Measurements from ENCODE around the gene IL4R. TPM values are rescaled to one million over a fixed set of nuclear protein-coding genes. Genes with fewer than 3 reads are reported as not detected.

Gene IL4R
- total RNA-seq, 1 experiment from 2014 or later, result 32.6 TPM

DNA sequence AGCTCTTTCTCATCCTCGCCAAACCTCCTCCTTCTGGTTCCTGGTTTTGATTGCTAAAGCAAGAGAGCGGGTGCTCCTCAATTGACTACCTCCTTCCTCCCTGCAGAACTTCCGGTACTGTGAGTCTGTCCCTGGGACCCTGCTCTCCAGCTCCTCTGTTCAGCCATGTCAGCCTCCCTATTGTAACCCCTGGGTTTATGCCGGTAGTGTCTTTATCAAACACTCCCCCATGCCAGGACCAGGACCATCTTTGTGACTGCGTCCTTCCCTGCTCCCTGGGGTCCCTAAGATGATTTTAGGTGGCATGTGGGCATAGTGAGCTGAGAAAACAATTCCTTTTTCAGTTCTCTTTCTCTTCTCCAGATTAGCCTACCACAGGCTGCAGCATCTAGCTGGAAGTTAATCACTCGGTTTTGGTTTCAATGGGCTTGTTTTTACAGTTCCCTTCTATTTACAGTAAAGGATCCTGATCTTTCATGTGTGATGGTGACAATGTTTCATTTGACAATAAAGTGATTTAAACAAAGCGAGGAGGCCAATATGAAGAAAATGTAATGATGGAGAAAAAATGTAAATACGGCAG lies 60.5 kb downstream of the IL4R start:
- TF ChIP-seq, protein P1, sequence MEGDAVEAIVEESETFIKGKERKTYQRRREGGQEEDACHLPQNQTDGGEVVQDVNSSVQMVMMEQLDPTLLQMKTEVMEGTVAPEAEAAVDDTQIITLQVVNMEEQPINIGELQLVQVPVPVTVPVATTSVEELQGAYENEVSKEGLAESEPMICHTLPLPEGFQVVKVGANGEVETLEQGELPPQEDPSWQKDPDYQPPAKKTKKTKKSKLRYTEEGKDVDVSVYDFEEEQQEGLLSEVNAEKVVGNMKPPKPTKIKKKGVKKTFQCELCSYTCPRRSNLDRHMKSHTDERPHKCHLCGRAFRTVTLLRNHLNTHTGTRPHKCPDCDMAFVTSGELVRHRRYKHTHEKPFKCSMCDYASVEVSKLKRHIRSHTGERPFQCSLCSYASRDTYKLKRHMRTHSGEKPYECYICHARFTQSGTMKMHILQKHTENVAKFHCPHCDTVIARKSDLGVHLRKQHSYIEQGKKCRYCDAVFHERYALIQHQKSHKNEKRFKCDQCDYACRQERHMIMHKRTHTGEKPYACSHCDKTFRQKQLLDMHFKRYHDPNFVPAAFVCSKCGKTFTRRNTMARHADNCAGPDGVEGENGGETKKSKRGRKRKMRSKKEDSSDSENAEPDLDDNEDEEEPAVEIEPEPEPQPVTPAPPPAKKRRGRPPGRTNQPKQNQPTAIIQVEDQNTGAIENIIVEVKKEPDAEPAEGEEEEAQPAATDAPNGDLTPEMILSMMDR (IDR thresholded peaks at IDR 0.05; ENCODE audit: insufficient read depth in 1 of 2, low read depth in 1 of 2, low read length in 1 of 2, severe bottlenecking in 1 of 2, unreplicated experiment in 1 of 2), result no peak
- no peaks in the 10 kb centered on the region for H3K36me3 Mint-ChIP-seq (ENCODE audit: insufficient read depth, unreplicated experiment)
- H3K9me3 Mint-ChIP-seq (ENCODE audit: unreplicated experiment), result peaks cover 9% of the 10 kb centered on the region
- Histone ChIP-seq H3K36me3 (ENCODE audit: control insufficient read depth, insufficient read depth, low read length) (no peaks in the 10 kb centered on the region), H3K4me3 (ENCODE audit: low read depth, low read length) (no peak overlapping the region), H3K4me1 (no peaks in the 10 kb centered on the region), H3K9me3 (no peaks in the 10 kb centered on the region), H3K27me3 (replicated peaks; ENCODE audit: control insufficient read depth, insufficient read depth, low read length) (no peaks in the 10 kb centered on the region)
- H3K27me3 Mint-ChIP-seq (ENCODE audit: insufficient read depth, unreplicated experiment), result no peaks in the 10 kb centered on the region
- POLR2A ChIA-PET, result no interaction called here
- BruUV-seq (replicated peaks), result no TSS peak
- no peak for DNase-seq
- H3K27ac Mint-ChIP-seq (ENCODE audit: unreplicated experiment), result no peak overlapping the region
- no peak overlapping the region for H3K4me3 Mint-ChIP-seq (ENCODE audit: unreplicated experiment)
- no peaks in the 10 kb centered on the region for H3K4me1 Mint-ChIP-seq (ENCODE audit: low read depth, unreplicated experiment)
- CTCF ChIA-PET, result interaction anchor here (1.2 to 1.8 kb wide), 3 partner anchors 76 to 195 kb away, joined by 4 to 7 read pairs (median 5); no protein-coding TSS in a partner anchor
- intact Hi-C loops (cut with micrococcal nuclease; ENCODE audit: unreplicated experiment), result no loop called here

DNA sequence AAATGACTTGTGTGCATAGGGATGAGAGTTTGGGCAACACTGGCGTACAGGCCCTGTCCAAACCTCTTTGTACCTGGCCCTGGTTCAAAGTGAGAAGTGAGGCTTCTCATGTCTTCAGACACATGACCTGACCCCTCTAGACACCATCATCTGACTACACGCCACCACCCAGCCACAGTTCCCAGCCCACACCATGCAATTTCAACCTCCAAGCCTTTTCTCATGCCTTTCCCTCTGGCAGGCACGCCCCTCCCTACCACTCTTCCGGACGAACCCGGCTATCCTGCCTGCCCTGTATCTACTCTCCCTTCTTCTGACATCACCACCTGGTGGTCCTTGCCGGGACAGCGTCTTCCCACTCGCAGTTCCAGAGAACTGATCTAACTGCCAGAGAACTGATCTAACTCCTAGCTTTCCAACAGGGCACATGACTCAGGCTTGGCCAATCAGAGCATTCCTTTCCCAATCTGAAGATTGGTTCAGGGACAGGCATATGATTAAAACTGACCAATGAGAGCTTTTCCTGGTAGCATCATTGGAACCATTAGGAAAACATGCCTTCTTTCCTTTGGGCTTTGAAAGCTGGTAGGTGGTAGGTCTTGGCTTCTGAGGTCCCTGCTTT lies 61.1 kb downstream of the IL4R start:
- peak; percentile 87 to 90 for DNase-seq
- Histone ChIP-seq H3K36me3 (ENCODE audit: control insufficient read depth, insufficient read depth, low read length) (no peaks in the 10 kb centered on the region), H3K9me3 (no peaks in the 10 kb centered on the region), H3K4me3 (ENCODE audit: low read depth, low read length) (no peak overlapping the region), H3K27me3 (replicated peaks; ENCODE audit: control insufficient read depth, insufficient read depth, low read length) (no peaks in the 10 kb centered on the region), H3K4me1 (no peaks in the 10 kb centered on the region)
- Mint-ChIP-seq H3K4me3 (ENCODE audit: unreplicated experiment) (no peak overlapping the region), H3K27ac (ENCODE audit: unreplicated experiment) (no peak overlapping the region), H3K36me3 (ENCODE audit: insufficient read depth, unreplicated experiment) (no peaks in the 10 kb centered on the region), H3K4me1 (ENCODE audit: low read depth, unreplicated experiment) (no peaks in the 10 kb centered on the region), H3K9me3 (ENCODE audit: unreplicated experiment) (peaks cover 8% of the 10 kb centered on the region), H3K27me3 (ENCODE audit: insufficient read depth, unreplicated experiment) (no peaks in the 10 kb centered on the region)
- ChIA-PET CTCF (interaction anchor here (0.7 to 1.8 kb wide), 7 partner anchors 9 to 195 kb away, joined by 3 to 7 read pairs (median 4); no protein-coding TSS in a partner anchor), POLR2A (interaction anchor here (0.5 to 0.7 kb wide), 2 partner anchors 150 to 175 kb away, joined by 3 to 4 read pairs; partner anchors contain the start of gene GTF3C1)
- TF ChIP-seq, protein P1 (IDR thresholded peaks at IDR 0.05; ENCODE audit: insufficient read depth in 1 of 2, low read depth in 1 of 2, low read length in 1 of 2, severe bottlenecking in 1 of 2, unreplicated experiment in 1 of 2), result peak; percentile 51 to 58
- intact Hi-C loops (cut with micrococcal nuclease; ENCODE audit: unreplicated experiment), result no loop called here
- no TSS peak for BruUV-seq (replicated peaks)

DNA sequence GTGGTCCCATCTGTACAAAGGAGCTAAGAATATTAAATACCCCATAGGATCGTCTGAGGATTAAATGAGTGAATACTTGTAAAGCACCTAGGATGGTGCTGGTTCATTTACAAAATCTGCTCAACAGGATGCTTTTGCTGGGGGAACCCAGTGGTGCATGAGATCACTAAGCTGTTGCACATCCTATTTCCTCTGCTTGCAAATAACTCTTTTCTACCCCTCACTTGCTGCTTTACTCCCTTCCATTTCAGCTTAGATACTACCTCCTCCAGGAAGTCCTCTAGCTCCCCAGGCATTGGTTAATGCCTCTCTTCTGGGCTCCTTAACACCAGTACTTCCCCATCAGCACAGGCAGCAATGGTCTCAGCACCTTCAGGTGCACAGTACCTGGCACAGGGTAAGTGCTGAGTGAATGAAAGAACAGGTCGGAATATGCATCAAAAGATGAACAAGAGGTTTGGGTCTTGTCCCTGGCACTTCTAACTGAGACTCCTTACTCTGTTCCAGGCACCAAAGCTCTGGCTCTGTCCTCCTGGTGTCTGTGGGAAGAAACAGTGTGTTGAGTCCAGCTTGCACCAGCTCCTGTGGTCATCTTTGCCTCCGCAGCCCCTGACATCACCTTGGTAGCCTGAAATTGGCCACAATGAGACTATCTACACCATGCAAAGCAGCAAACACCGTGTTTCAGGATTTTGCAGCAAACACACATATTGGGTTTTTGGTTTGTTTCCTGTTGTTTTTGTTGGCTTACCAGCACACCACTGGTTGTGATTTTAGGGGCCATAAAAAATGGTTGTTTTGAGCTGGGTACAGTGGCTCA lies 64.1 kb downstream of the IL4R start:
- Histone ChIP-seq H3K4me1 (no peaks in the 10 kb centered on the region), H3K36me3 (ENCODE audit: control insufficient read depth, insufficient read depth, low read length) (no peaks in the 10 kb centered on the region), H3K9me3 (no peaks in the 10 kb centered on the region), H3K27me3 (replicated peaks; ENCODE audit: control insufficient read depth, insufficient read depth, low read length) (no peaks in the 10 kb centered on the region), H3K4me3 (ENCODE audit: low read depth, low read length) (no peak overlapping the region)
- CTCF ChIA-PET, result interaction anchor here (0.6 kb wide), 1 partner anchor 268 kb away, joined by 5 read pairs; no protein-coding TSS in a partner anchor
- Mint-ChIP-seq H3K27me3 (ENCODE audit: insufficient read depth, unreplicated experiment) (peaks cover 7% of the 10 kb centered on the region), H3K4me1 (ENCODE audit: low read depth, unreplicated experiment) (no peaks in the 10 kb centered on the region), H3K36me3 (ENCODE audit: insufficient read depth, unreplicated experiment) (no peaks in the 10 kb centered on the region), H3K27ac (ENCODE audit: unreplicated experiment) (no peak overlapping the region), H3K9me3 (ENCODE audit: unreplicated experiment) (no peaks in the 10 kb centered on the region), H3K4me3 (ENCODE audit: unreplicated experiment) (no peak overlapping the region)
- POLR2A ChIA-PET, result no interaction called here
- DNase-seq, result no peak
- TF ChIP-seq, protein P1 (IDR thresholded peaks at IDR 0.05; ENCODE audit: insufficient read depth in 1 of 2, low read depth in 1 of 2, low read length in 1 of 2, severe bottlenecking in 1 of 2, unreplicated experiment in 1 of 2), result no peak
- intact Hi-C loops (cut with micrococcal nuclease; ENCODE audit: unreplicated experiment), result no loop called here
- BruUV-seq (replicated peaks), result no TSS peak

Data from Caco-2 (cell line).